HCT116 (cell line): ENCODE data around the gene ATP1B3.

Experiments
- EZH2 ChIP-seq: fragments of 200-600 bp; sonication (generic); IDR thresholded peaks from 2 replicates; pipeline ENCODE4 v1.6.1; 2017; ENCODE audit warnings: antibody characterized with exemption, mixed run types
- POLR2A ChIP-seq: IDR thresholded peaks from 2 replicates; pipeline ENCODE4 v1.7.0; 2011; ENCODE audit warnings: borderline replicate concordance; ENCODE audit not compliant: insufficient read depth, insufficient read length; ENCODE audit errors: extremely low read depth
- RAD21 ChIP-seq: IDR thresholded peaks from 2 replicates; pipeline ENCODE4 v1.6.1; 2012; ENCODE audit warnings: low read depth, mild to moderate bottlenecking
- TF ChIP-seq, protein P1 (sequence below): IDR thresholded peaks from 2 replicates; pipeline ENCODE4 v1.6.1; 2012; ENCODE audit warnings: low read depth
- TF ChIP-seq, protein P2 (sequence below): IDR thresholded peaks from 2 replicates; pipeline ENCODE4 v1.6.1; 2012
- TF ChIP-seq, protein P3 (sequence below), 3 experiments: fragments of 200-600 bp in 1 of 3; sonication (generic) in 1 of 3; IDR thresholded peaks in 2 of 3; conservative IDR thresholded peaks in 1 of 3; 2 replicates each; pipeline ENCODE4 v1.5.1; 2012 to 2017; ENCODE audit warnings: low read depth in 2 of 3, low read length in 2 of 3, antibody characterized with exemption in 1 of 3, borderline replicate concordance in 1 of 3, control low read depth in 1 of 3, mild to moderate bottlenecking in 1 of 3, mixed read lengths in 1 of 3, mixed run types in 1 of 3, moderate library complexity in 1 of 3; ENCODE audit not compliant: insufficient read depth in 1 of 3

DNA sequence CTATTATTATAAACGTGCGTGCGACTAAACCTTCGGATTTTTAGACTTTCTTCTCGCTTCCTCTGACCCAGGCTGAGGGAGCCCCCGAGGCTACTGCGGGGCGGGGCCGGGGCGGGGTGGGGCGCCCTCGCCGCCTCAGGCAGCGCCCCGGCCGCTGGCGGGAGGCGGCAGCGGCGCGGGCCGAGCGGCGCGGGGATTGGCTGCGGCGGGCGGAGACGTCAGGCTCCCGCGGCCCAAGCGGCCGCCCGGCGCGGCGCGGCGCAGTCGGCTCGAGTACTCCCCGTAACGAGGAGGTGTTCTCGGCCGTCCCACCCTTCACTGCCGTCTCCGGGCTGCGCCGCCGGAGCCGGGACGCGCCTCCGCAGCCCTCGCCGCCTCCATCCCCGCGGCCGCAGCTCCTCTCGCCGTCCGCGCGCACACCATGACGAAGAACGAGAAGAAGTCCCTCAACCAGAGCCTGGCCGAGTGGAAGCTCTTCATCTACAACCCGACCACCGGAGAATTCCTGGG is at the start of gene ATP1B3:
- TF ChIP-seq, protein P1, sequence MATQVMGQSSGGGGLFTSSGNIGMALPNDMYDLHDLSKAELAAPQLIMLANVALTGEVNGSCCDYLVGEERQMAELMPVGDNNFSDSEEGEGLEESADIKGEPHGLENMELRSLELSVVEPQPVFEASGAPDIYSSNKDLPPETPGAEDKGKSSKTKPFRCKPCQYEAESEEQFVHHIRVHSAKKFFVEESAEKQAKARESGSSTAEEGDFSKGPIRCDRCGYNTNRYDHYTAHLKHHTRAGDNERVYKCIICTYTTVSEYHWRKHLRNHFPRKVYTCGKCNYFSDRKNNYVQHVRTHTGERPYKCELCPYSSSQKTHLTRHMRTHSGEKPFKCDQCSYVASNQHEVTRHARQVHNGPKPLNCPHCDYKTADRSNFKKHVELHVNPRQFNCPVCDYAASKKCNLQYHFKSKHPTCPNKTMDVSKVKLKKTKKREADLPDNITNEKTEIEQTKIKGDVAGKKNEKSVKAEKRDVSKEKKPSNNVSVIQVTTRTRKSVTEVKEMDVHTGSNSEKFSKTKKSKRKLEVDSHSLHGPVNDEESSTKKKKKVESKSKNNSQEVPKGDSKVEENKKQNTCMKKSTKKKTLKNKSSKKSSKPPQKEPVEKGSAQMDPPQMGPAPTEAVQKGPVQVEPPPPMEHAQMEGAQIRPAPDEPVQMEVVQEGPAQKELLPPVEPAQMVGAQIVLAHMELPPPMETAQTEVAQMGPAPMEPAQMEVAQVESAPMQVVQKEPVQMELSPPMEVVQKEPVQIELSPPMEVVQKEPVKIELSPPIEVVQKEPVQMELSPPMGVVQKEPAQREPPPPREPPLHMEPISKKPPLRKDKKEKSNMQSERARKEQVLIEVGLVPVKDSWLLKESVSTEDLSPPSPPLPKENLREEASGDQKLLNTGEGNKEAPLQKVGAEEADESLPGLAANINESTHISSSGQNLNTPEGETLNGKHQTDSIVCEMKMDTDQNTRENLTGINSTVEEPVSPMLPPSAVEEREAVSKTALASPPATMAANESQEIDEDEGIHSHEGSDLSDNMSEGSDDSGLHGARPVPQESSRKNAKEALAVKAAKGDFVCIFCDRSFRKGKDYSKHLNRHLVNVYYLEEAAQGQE, result no peak
- TF ChIP-seq, protein P2, sequence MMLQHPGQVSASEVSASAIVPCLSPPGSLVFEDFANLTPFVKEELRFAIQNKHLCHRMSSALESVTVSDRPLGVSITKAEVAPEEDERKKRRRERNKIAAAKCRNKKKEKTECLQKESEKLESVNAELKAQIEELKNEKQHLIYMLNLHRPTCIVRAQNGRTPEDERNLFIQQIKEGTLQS, result no peak
- TF ChIP-seq, protein P3, sequence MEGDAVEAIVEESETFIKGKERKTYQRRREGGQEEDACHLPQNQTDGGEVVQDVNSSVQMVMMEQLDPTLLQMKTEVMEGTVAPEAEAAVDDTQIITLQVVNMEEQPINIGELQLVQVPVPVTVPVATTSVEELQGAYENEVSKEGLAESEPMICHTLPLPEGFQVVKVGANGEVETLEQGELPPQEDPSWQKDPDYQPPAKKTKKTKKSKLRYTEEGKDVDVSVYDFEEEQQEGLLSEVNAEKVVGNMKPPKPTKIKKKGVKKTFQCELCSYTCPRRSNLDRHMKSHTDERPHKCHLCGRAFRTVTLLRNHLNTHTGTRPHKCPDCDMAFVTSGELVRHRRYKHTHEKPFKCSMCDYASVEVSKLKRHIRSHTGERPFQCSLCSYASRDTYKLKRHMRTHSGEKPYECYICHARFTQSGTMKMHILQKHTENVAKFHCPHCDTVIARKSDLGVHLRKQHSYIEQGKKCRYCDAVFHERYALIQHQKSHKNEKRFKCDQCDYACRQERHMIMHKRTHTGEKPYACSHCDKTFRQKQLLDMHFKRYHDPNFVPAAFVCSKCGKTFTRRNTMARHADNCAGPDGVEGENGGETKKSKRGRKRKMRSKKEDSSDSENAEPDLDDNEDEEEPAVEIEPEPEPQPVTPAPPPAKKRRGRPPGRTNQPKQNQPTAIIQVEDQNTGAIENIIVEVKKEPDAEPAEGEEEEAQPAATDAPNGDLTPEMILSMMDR (IDR thresholded peaks at IDR 0.05 in 2 of 3, conservative IDR thresholded peaks at IDR 0.05 in 1 of 3; ENCODE audit: borderline replicate concordance in 1 of 3, insufficient read depth in 1 of 3, low read depth in 2 of 3, low read length in 2 of 3), result no peak
- TF ChIP-seq EZH2, result no peak
- TF ChIP-seq RAD21, result no peak
- TF ChIP-seq POLR2A, result peak; percentile 91
